HL-60 (cell line): Measurements from ENCODE around the gene WDR7.

Source experiments
- DNase-seq, 2 experiments: peaks; one replicate each; pipeline ENCODE4 v3.0.0-alpha.2; 2010 to 2020; ENCODE audit warnings: low read depth in 1 of 2, low spot score in 1 of 2
- H3K27ac ChIP-seq: fragments of 250-450 bp; sonication (Bioruptor Pico); replicated peaks from 2 replicates; pipeline ENCODE4 v1.5.1; 2020; ENCODE audit warnings: mild to moderate bottlenecking, moderate library complexity
- H3K27me3 ChIP-seq: fragments of 250-450 bp; sonication (Bioruptor Pico); 2 replicates; pipeline ENCODE4 v1.5.1; 2021; ENCODE audit warnings: mild to moderate bottlenecking, moderate library complexity; ENCODE audit not compliant: insufficient read depth, poor library complexity, severe bottlenecking
- H3K4me3 ChIP-seq: replicated peaks from 2 replicates; pipeline ENCODE4 v1.5.1; 2011; ENCODE audit warnings: mild to moderate bottlenecking, control low read depth, low read length; ENCODE audit not compliant: insufficient read depth
- CTCF ChIP-seq: IDR thresholded peaks from one replicate; pipeline ENCODE4 v1.5.1; 2011; ENCODE audit warnings: low read length, control low read depth, inconsistent platforms; ENCODE audit not compliant: insufficient read depth
- GABPA ChIP-seq: IDR thresholded peaks from 2 replicates; pipeline ENCODE4 v1.6.1; 2012; ENCODE audit warnings: low read depth
- POLR2AphosphoS5 ChIP-seq: IDR thresholded peaks from 2 replicates; pipeline ENCODE4 v1.6.1; 2012; ENCODE audit warnings: low read depth
- REST ChIP-seq: IDR thresholded peaks from 2 replicates; pipeline ENCODE4 v1.6.1; 2012; ENCODE audit warnings: low read depth; ENCODE audit not compliant: insufficient replicate concordance
- SPI1 ChIP-seq: IDR thresholded peaks from 2 replicates; pipeline ENCODE4 v1.6.1; 2012; ENCODE audit warnings: low read depth, mild to moderate bottlenecking, borderline replicate concordance

Gene WDR7

DNA sequence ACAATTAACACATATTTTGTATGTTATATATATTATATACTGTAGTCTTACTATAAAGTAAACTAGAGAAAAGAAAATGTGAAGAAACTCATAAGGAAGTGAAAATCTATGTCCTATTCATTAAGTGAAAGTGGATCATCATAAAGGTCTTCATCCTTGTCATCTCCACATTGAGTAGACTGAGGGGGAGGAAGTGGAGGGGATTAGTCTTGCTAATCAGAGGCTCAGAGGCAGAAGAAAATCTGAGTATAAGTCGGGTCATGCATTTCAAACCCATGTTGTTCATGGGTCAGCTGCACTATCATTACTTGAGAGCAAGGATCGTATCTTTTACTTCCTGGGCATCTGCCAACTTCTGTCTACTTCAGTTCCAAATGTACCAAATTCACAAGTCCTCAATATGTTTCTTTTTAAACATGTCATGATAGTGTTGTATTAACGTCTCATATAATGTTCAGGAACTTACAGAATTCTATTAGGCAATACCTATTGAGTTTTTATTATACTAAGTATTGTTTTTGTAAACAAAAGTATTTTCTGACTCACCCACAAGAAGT lies 286.8 kb downstream of the WDR7 start:
- TF ChIP-seq REST (no peak), POLR2AphosphoS5 (no peak), CTCF (no peak)
- no peak overlapping the region for H3K27ac ChIP-seq

DNA sequence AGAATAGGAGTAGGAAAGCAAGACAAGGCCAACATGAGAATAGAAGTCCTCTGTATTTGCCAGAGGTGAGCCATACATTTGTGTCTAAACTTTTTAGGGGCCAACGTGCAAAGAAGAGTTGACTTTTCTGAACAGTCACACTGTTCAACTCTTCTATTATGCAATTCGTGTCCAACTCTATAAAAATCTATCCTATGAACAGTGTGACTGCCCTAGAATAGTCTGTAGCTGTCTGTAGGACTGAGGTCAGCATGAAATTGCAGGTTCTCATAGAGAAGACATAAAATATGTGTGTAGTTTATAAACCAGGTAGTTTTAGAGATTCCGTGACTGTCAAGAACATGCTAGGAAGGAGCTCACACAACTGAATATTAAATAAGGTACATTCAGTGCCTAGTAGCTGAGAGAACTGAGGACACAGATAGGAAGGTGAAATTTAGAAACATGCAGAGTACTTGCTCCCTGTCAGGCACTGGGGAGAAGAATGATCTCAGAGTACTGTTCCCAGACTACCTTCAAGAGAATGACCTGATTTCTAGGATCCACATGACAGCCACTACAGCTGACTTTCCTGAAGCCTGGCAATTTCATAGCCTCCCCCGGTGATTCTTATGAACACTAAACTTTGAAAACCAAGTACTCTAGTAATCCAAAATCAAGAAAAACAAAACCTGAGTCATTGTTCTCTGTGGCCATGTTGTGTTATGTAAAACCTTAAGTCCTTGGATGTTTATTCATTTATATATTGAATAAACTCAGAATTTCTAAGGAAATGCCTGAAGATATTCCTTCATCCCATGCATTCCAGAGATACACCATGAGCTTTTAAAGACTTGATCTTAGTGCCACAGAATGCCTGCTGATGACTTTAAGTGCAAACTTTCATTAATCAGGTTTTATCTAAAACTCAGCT lies 294.3 kb downstream of the WDR7 start:
- no peak overlapping the region for H3K27ac ChIP-seq
- TF ChIP-seq SPI1 (no peak), CTCF (no peak), GABPA (no peak), REST (no peak), POLR2AphosphoS5 (no peak)
- no peaks in the 10 kb centered on the region for H3K27me3 ChIP-seq
- no peak overlapping the region for H3K4me3 ChIP-seq
- no peak for DNase-seq

More for the DNA sequence above, 286.8 kb downstream of the WDR7 start:
- DNase-seq = no peak
- H3K27me3 ChIP-seq = no peaks in the 10 kb centered on the region
- no peak overlapping the region for H3K4me3 ChIP-seq

DNA sequence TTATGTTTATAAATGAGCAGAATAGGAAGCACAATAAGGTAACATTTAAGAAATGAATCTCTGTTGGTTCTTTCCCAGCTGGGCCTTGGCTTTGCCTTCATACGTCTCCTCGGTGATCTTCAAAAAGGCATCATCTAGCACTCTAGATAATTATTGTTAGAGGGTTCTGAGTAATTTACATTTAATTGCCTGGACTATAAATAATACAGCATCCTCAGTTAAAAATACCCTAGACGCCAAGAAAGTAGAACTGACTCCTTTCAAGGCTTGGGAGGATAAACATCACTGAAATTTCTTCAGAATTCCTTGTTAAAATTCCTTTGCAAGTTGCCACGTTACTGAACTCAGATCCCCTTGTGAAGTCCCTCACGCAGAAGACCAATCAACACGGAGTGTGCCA lies 296.1 kb downstream of the WDR7 start:
- no peaks in the 10 kb centered on the region for H3K27me3 ChIP-seq
- TF ChIP-seq REST (no peak), GABPA (no peak), CTCF (no peak), POLR2AphosphoS5 (no peak), SPI1 (no peak)
- no peak overlapping the region for H3K4me3 ChIP-seq
- DNase-seq = no peak
- no peak overlapping the region for H3K27ac ChIP-seq
